GM19438 (cell line): ENCODE data around the gene RELN.

Experiments
- ATAC-seq: cut with Tn5 transposase; IDR thresholded peaks from one replicate; pipeline ENCODE4 v1.9.1; 2021; ENCODE audit warnings: low read depth; ENCODE audit not compliant: unreplicated experiment

RELN gene

GRCh38 chr7:103656221-103656620, 333.2 kb downstream of the RELN start:
- ATAC-seq: no peak

- ATAC-seq: no peak
Measured at GRCh38 chr7:103651593-103652377, 337.7 kb downstream of the RELN start.

GRCh38 chr7:103649052-103649451, 340.4 kb downstream of the RELN start:
- ATAC-seq: no peak

GRCh38 chr7:103648135-103648534, 341.3 kb downstream of the RELN start:
- ATAC-seq: no peak

GRCh38 chr7:103644319-103644718, 345.1 kb downstream of the RELN start:
- ATAC-seq: no peak

- ATAC-seq: no peak
Measured at GRCh38 chr7:103640031-103640779, 349.3 kb downstream of the RELN start.

GRCh38 chr7:103637726-103638125, 351.7 kb downstream of the RELN start:
- ATAC-seq: no peak

GRCh38 chr7:103637094-103637493, 352.4 kb downstream of the RELN start:
- no peak for ATAC-seq

- no peak for ATAC-seq
Measured at GRCh38 chr7:103636153-103636552, 353.3 kb downstream of the RELN start.

- ATAC-seq: no peak
Measured at GRCh38 chr7:103632972-103633371, 356.5 kb downstream of the RELN start.

- ATAC-seq: no peak
Measured at GRCh38 chr7:103632005-103632639, 357.3 kb downstream of the RELN start.

GRCh38 chr7:103630318-103630717, 359.1 kb downstream of the RELN start:
- no peak for ATAC-seq

GRCh38 chr7:103628742-103629141, 360.7 kb downstream of the RELN start:
- ATAC-seq: no peak

GRCh38 chr7:103626776-103627175, 362.7 kb downstream of the RELN start:
- ATAC-seq: no peak

- no peak for ATAC-seq
Measured at GRCh38 chr7:103622274-103622673, 367.2 kb downstream of the RELN start.

GRCh38 chr7:103613655-103614642, 375.5 kb downstream of the RELN start:
- ATAC-seq: no peak

GRCh38 chr7:103609778-103610177, 379.7 kb downstream of the RELN start:
- no peak for ATAC-seq

GRCh38 chr7:103605640-103606039, 383.8 kb downstream of the RELN start:
- no peak for ATAC-seq

- ATAC-seq: no peak
Measured at GRCh38 chr7:103598326-103598905, 391.0 kb downstream of the RELN start.

- ATAC-seq: no peak
Measured at GRCh38 chr7:103597606-103598005, 391.9 kb downstream of the RELN start.
